ENCODE data around the gene DDHD1. TPM values are rescaled to one million over a fixed set of nuclear protein-coding genes. Genes with fewer than 3 reads are reported as not detected.

Gene DDHD1
- total RNA-seq (11.9 TPM), polyA plus RNA-seq (ENCODE audit: insufficient read depth, low read depth, low replicate concordance) (2.1 TPM)
- long read RNA-seq, donor 1, partial matches to known transcripts: 0 of 1 reads
- long read RNA-seq, donor 1, other reads (novel, unspliced or antisense): 0 of 1 reads
- long read RNA-seq, donor 2, partial matches to known transcripts: 7 of 7 reads
- long read RNA-seq, donor 2, other reads (novel, unspliced or antisense): 0 of 7 reads
- long read RNA-seq, donor 3, full-length matches to known transcripts: 2 of 2 reads
- long read RNA-seq, donor 3, partial matches to known transcripts: 0 of 2 reads
- long read RNA-seq, donor 3, other reads (novel, unspliced or antisense): 0 of 2 reads
- long read RNA-seq, donor 4, full-length matches to known transcripts: 1 of 1 reads
- long read RNA-seq, donor 4, partial matches to known transcripts: 0 of 1 reads
- long read RNA-seq, donor 4, other reads (novel, unspliced or antisense): 0 of 1 reads
- long read RNA-seq, donor 5: 0 reads
- long read RNA-seq, donor 6: 0 reads
- long read RNA-seq, donor 7, full-length matches to known transcripts: 2 of 6 reads
- long read RNA-seq, donor 7, partial matches to known transcripts: 0 of 6 reads
- long read RNA-seq, donor 7, other reads (novel, unspliced or antisense): 4 of 6 reads
- long read RNA-seq, donor 8, partial matches to known transcripts: 0 of 1 reads
- long read RNA-seq, donor 8, other reads (novel, unspliced or antisense): 0 of 1 reads
- long read RNA-seq, donor 9: 0 reads
- long read RNA-seq, donor 10, partial matches to known transcripts: 0 of 1 reads
- long read RNA-seq, donor 10, other reads (novel, unspliced or antisense): 0 of 1 reads

DNA sequence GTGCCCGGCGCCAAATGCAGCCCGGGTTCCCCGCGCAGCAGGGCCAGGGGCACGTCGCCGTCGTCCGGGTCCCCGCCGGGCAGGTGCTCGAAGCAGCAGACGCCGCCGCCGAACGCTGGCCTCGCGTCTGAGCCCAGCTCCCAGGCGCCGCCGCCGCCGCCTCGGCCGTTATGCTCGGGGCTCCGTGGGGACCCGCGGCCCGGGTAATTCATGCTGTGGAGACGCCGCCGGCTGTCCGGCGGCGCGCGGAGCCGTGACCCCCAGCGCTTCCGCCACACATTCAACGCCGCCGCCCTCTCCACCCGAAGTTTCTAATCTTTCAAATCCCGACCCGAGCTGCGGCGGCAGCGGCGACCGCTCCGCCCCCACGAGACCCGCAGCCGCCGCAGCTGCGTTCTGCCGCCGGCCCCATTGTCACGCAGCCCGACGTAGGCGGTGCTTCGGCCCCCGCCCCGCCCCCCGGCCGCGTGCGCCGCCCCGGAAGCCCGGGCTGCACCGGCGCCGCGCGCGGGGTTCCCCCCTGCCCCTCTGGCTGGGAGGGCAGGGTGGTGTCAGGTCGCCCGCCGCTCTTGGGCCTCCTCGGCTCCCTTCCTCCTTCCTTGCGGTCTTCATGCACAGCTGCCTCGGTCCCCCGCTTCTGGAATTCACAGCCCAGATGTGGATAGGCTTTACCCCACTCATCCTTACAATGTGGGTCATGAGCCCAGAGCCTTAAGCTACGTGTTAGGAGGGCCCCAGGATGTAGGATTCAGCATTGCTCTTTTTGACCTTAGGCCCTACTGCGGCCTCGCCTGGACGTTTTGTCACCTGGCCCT, at the start of gene DDHD1:
DDHD1 (minus strand) TSS at position 437 of the 815 bp plus-strand sequence; CDS start at position 212, 225 bp downstream.
- peak; percentile 78 to 91 (median 87) for DNase-seq
- no peak for FAIRE-seq
- intact Hi-C loops (cut with DNase I): no loop called here

DNA sequence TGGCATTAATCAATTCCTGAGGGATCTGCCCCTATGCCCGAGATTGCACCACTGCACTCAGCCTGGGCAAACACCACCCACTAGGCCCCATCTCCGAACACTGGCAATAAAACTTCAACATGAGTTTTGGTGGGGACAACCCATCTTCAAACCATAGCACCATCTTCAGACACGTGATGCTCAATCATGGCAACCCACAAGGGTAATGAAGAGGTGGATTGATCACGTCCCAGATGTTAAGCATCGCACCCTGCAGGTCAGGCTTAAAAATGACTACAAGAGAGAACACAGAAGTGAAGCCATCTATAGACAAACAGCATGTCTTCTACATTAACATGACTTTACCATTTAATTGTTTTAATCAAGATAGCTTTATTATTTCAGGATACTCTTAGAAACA, 42.8 kb upstream of the DDHD1 start:
- intact Hi-C loops (cut with DNase I): no loop called here
- DNase-seq (no peak), FAIRE-seq (no peak)
- no peaks in the 10 kb centered on the region for H3K27me3 ChIP-seq (ENCODE audit: control insufficient read depth, insufficient read depth, low read length)
- TF ChIP-seq, protein P1, sequence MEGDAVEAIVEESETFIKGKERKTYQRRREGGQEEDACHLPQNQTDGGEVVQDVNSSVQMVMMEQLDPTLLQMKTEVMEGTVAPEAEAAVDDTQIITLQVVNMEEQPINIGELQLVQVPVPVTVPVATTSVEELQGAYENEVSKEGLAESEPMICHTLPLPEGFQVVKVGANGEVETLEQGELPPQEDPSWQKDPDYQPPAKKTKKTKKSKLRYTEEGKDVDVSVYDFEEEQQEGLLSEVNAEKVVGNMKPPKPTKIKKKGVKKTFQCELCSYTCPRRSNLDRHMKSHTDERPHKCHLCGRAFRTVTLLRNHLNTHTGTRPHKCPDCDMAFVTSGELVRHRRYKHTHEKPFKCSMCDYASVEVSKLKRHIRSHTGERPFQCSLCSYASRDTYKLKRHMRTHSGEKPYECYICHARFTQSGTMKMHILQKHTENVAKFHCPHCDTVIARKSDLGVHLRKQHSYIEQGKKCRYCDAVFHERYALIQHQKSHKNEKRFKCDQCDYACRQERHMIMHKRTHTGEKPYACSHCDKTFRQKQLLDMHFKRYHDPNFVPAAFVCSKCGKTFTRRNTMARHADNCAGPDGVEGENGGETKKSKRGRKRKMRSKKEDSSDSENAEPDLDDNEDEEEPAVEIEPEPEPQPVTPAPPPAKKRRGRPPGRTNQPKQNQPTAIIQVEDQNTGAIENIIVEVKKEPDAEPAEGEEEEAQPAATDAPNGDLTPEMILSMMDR (IDR thresholded peaks at IDR 0.05; ENCODE audit: borderline replicate concordance, extremely low read depth, insufficient read depth): no peak
- no peak overlapping the region for H3K4me3 ChIP-seq (ENCODE audit: low read length in 3 of 3)
- H3K27ac ChIP-seq (ENCODE audit: low read depth in 2 of 2, low read length in 2 of 2): no peak overlapping the region
- no peak overlapping the region for H3K9ac ChIP-seq (ENCODE audit: low read length in 3 of 3)
- H3K36me3 ChIP-seq (ENCODE audit: control insufficient read depth in 2 of 3, insufficient read depth in 3 of 3, low read length in 3 of 3): no peaks in the 10 kb centered on the region
- H3K4me1 ChIP-seq (ENCODE audit: control insufficient read depth in 2 of 3, insufficient read depth in 2 of 3, low read depth in 1 of 3, low read length in 3 of 3): no peaks in the 10 kb centered on the region
- H3K9me3 ChIP-seq (ENCODE audit: control insufficient read depth in 2 of 3, insufficient read depth in 1 of 3, low read length in 3 of 3): no peaks in the 10 kb centered on the region

More for the DNA sequence above, at the start of gene DDHD1:
- Histone ChIP-seq H3K27ac (ENCODE audit: low read depth in 2 of 2, low read length in 2 of 2) (peak within 1 kb of the TSS; percentile 61 to 68), H3K27me3 (ENCODE audit: control insufficient read depth, insufficient read depth, low read length) (no peaks in the 10 kb centered on the region), H3K9ac (ENCODE audit: low read length in 3 of 3) (peak within 1 kb of the TSS; percentile 57 to 72 (median 62)), H3K4me3 (ENCODE audit: low read length in 3 of 3) (peak within 1 kb of the TSS; percentile 76 to 82 (median 79)), H3K9me3 (ENCODE audit: control insufficient read depth in 2 of 3, insufficient read depth in 1 of 3, low read length in 3 of 3) (no peaks in the 10 kb centered on the region), H3K4me1 (ENCODE audit: control insufficient read depth in 2 of 3, insufficient read depth in 2 of 3, low read depth in 1 of 3, low read length in 3 of 3) (peaks cover 0 to 4% (median 4%) of the 10 kb centered on the region in 3 donors), H3K36me3 (ENCODE audit: control insufficient read depth in 2 of 3, insufficient read depth in 3 of 3, low read length in 3 of 3) (no peaks in the 10 kb centered on the region)
- TF ChIP-seq, protein P1 (IDR thresholded peaks at IDR 0.05; ENCODE audit: borderline replicate concordance, extremely low read depth, insufficient read depth): no peak

DNA sequence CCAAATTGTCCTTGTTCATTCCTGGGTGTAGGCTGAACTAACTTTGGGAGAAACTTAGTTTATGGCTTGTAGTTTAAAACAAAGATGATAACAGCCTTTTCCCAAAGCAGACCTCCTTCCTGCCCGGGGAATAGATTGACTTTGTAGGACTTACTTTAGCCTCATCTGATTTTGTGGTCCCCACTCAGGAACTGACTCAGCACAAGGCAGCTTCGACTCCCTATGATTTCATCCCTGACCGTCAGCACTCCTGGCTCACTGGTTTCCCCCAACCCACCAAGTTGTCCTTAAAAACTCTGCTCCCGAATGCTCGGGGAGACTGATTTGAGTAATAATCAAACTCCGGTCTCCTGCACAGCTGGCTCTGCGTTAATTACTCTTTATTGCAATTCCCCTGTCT, 40.1 kb upstream of the DDHD1 start:
- Histone ChIP-seq H3K27me3 (ENCODE audit: control insufficient read depth, insufficient read depth, low read length) (no peaks in the 10 kb centered on the region), H3K4me1 (ENCODE audit: control insufficient read depth in 2 of 3, insufficient read depth in 2 of 3, low read depth in 1 of 3, low read length in 3 of 3) (no peaks in the 10 kb centered on the region), H3K27ac (ENCODE audit: low read depth in 2 of 2, low read length in 2 of 2) (no peak overlapping the region), H3K9ac (ENCODE audit: low read length in 3 of 3) (no peak overlapping the region), H3K36me3 (ENCODE audit: control insufficient read depth in 2 of 3, insufficient read depth in 3 of 3, low read length in 3 of 3) (no peaks in the 10 kb centered on the region), H3K4me3 (ENCODE audit: low read length in 3 of 3) (no peak overlapping the region), H3K9me3 (ENCODE audit: control insufficient read depth in 2 of 3, insufficient read depth in 1 of 3, low read length in 3 of 3) (no peaks in the 10 kb centered on the region)
- DNase-seq: no peak
- TF ChIP-seq, protein P1 (IDR thresholded peaks at IDR 0.05; ENCODE audit: borderline replicate concordance, extremely low read depth, insufficient read depth): no peak
- no peak for FAIRE-seq
- intact Hi-C loops (cut with DNase I): no loop called here
